HG02938 (cell line): ENCODE data around the gene RSPH4A.
"Not testable (repeated sequence)": the region's sequence is repeated elsewhere in the genome, so short reads cannot be mapped to it uniquely, and the experiment has no call there.

Experiments
- ATAC-seq: cut with Tn5 transposase; IDR thresholded peaks from one replicate; pipeline ENCODE4 v1.9.1; 2021; ENCODE audit warnings: mild to moderate bottlenecking, moderate library complexity; ENCODE audit not compliant: unreplicated experiment

Gene RSPH4A

GRCh38 chr6:116615937-116616736, at the start of gene RSPH4A:
RSPH4A (plus strand) TSS chr6:116616479; CDS start chr6:116616624, 145 bp downstream.
- peak; percentile 99 for ATAC-seq

GRCh38 chr6:116568111-116568510, 48.2 kb upstream of the RSPH4A start:
- no peak for ATAC-seq

- ATAC-seq, result no peak
Observed at GRCh38 chr6:116568821-116569755, 47.2 kb upstream of the RSPH4A start.

GRCh38 chr6:116570856-116571682, 45.2 kb upstream of the RSPH4A start, which contains the start of gene RWDD1:
RWDD1 (plus strand) TSS chr6:116571504; CDS start chr6:116571583, 79 bp downstream.
- peak; percentile 94 for ATAC-seq

GRCh38 chr6:116571683-116572000, 44.6 kb upstream of the RSPH4A start:
- no peak for ATAC-seq

GRCh38 chr6:116572162-116572561, 44.1 kb upstream of the RSPH4A start:
- no peak for ATAC-seq

- no peak for ATAC-seq
Observed at GRCh38 chr6:116575227-116575626, 41.1 kb upstream of the RSPH4A start.

GRCh38 chr6:116577486-116577885, 38.8 kb upstream of the RSPH4A start:
- no peak for ATAC-seq

- ATAC-seq, result no peak
Observed at GRCh38 chr6:116578335-116578734, 37.9 kb upstream of the RSPH4A start.

- ATAC-seq, result no peak
Observed at GRCh38 chr6:116579143-116579542, 37.1 kb upstream of the RSPH4A start.

- no peak for ATAC-seq
Observed at GRCh38 chr6:116580198-116580597, 36.1 kb upstream of the RSPH4A start.

GRCh38 chr6:116586276-116586675, 30.0 kb upstream of the RSPH4A start:
- ATAC-seq, result no peak

- no peak for ATAC-seq
Observed at GRCh38 chr6:116586738-116587137, 29.5 kb upstream of the RSPH4A start.

- no peak for ATAC-seq
Observed at GRCh38 chr6:116595247-116595646, 21.0 kb upstream of the RSPH4A start.

GRCh38 chr6:116596815-116597214, 19.5 kb upstream of the RSPH4A start:
- no peak for ATAC-seq

GRCh38 chr6:116603916-116604315, 12.4 kb upstream of the RSPH4A start:
- not testable (repeated sequence) for ATAC-seq

GRCh38 chr6:116604868-116605267, 11.4 kb upstream of the RSPH4A start:
- ATAC-seq, result not testable (repeated sequence)

- no peak for ATAC-seq
Observed at GRCh38 chr6:116605935-116606334, 10.3 kb upstream of the RSPH4A start.

- ATAC-seq, result no peak
Observed at GRCh38 chr6:116611056-116611455, 5.2 kb upstream of the RSPH4A start.

- ATAC-seq, result peak; percentile 32
Observed at GRCh38 chr6:116616737-116617053, 416 bp downstream of the RSPH4A start.
